GM12874 (cell line): Measurements from ENCODE around the gene KSR2.

Experiments
- CTCF ChIP-seq: IDR thresholded peaks from 2 replicates; pipeline ENCODE4 v1.5.1; 2011; ENCODE audit warnings: low read depth, mild to moderate bottlenecking, control low read depth, low read length, moderate library complexity; ENCODE audit not compliant: insufficient read depth

The KSR2 gene

DNA sequence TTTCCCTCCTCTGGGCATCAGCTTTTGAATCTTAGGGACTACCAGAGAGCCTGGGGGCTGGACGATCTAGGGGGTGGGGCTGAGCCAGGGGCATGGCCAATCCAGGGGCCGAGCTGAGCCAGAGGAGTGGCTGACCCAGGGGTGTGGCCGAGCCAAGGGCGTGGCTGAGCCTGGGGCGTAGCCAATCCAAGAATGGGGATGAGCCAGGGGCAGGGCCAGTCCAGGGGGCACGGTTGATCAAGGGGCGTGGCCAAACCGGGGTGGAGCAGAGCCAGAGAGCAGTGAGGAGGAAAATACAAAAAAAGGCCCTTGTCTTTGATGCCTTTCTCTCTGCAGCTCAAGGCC is 388.1 kb downstream of the KSR2 start:
- TF ChIP-seq CTCF = no peak

DNA sequence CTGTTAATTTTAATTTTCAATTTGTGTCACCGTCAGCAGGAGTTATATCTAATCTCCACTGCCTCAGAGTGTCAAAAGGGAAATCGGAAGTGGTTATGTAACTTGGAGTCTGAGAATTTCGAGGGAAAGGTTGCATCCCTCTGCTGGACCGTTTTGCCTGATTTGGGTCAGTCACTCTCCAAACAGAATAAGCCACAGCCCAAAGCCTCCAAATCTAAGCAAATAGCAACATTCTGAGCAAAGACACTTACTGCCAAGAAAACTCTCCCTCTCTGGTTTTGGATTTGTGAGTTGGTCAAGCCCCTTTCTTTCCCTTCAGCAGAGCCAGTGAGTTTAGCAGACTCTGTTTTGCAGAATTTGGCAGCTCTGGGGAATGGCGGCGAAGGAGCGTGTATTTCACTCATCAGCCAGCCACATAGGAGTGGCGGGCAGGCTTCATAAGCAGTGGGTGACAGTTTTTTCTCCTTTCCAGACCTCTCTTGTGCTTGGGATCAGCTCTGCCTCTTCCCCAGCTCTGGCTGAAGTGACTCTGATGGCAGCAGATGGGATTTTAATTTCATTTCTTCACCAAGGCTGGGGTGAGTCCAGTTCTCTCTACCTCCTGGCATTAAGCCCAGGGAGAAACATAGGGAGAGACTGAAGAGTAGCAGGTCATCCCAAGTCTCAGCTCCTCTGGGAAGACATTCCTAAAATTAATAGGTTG is 388.6 kb downstream of the KSR2 start:
- no peak for TF ChIP-seq CTCF

GRCh38 chr12:117577122-117577657 is 391.6 kb downstream of the KSR2 start:
- no peak for TF ChIP-seq CTCF

DNA sequence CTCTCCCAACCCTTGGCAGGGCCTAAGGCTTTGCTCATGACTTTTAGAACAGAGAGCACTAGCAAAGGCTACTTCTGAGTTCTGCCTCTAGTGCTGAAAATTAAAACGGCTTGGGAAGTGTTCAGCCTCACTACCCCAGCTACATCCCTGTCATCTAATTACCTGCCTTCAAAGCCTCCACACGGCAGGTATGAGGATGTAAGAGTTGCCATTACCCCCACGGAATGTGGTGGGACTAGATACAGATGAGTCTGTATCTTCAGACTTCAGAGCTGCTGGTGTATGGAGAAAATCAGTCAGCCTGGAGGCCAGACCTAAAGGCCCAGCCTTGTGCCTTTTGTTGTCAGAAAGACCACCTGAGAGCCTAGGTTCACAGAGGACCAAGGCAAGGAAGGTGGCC is 392.7 kb downstream of the KSR2 start:
- TF ChIP-seq CTCF = no peak

- no peak for TF ChIP-seq CTCF
These were observed 394.1 kb downstream of the KSR2 start for GRCh38 chr12:117574655-117575054.

GRCh38 chr12:117572755-117573154 is 396.0 kb downstream of the KSR2 start:
- TF ChIP-seq CTCF = no peak

- no peak for TF ChIP-seq CTCF
These were observed 397.5 kb downstream of the KSR2 start for GRCh38 chr12:117571321-117571720.
